Endodermal cell (in vitro differentiated cells): Measurements from ENCODE around the gene POC1B. TPM values are rescaled to one million over a fixed set of nuclear protein-coding genes. Genes with fewer than 3 reads are reported as not detected.
A peak's percentile ranks its signal among the peaks of the same experiment; 100 is the strongest.

Source experiments
- DNase-seq: peaks from one replicate; pipeline ENCODE4 v3.0.0-alpha.2; 2017
- H3K27ac ChIP-seq: 2 replicates; pipeline ENCODE4 v1.5.1; 2013; ENCODE audit warnings: mild to moderate bottlenecking, low read depth, low read length, moderate library complexity
- H3K27me3 ChIP-seq: 2 replicates; pipeline ENCODE4 v1.6.1; 2013; ENCODE audit warnings: mild to moderate bottlenecking, low read length, moderate library complexity; ENCODE audit not compliant: insufficient read depth, control insufficient read depth, poor library complexity, severe bottlenecking
- H3K36me3 ChIP-seq: 2 replicates; pipeline ENCODE4 v1.7.0; 2013; ENCODE audit warnings: mild to moderate bottlenecking, low read length, moderate library complexity; ENCODE audit not compliant: control insufficient read depth, insufficient read depth
- H3K4me1 ChIP-seq: one replicate; pipeline ENCODE4 v1.7.0; 2013; ENCODE audit warnings: low read length; ENCODE audit not compliant: control insufficient read depth, insufficient read depth
- H3K4me3 ChIP-seq: 2 replicates; pipeline ENCODE4 v1.5.1; 2013; ENCODE audit warnings: mild to moderate bottlenecking, low read length, moderate library complexity
- H3K9ac ChIP-seq: 2 replicates; pipeline ENCODE4 v1.6.1; 2013; ENCODE audit warnings: mild to moderate bottlenecking, low read length, moderate library complexity; ENCODE audit not compliant: poor library complexity, severe bottlenecking; ENCODE audit errors: extremely low read depth
- H3K9me3 ChIP-seq: 2 replicates; pipeline ENCODE4 v1.6.1; 2013; ENCODE audit warnings: mild to moderate bottlenecking, low read length, moderate library complexity; ENCODE audit not compliant: control insufficient read depth
- H3K27ac Mint-ChIP-seq: 2 replicates; pipeline ENCODE4 v1.8.0; 2020; ENCODE audit warnings: mixed read lengths
- H3K27me3 Mint-ChIP-seq: 2 replicates; pipeline ENCODE4 v1.8.0; 2021; ENCODE audit warnings: mild to moderate bottlenecking, mixed read lengths; ENCODE audit not compliant: insufficient read depth
- H3K36me3 Mint-ChIP-seq: 2 replicates; pipeline ENCODE4 v1.8.0; 2020; ENCODE audit warnings: low read depth, mixed read lengths
- H3K4me1 Mint-ChIP-seq: 2 replicates; pipeline ENCODE4 v1.8.0; 2020; ENCODE audit warnings: mixed read lengths
- H3K4me3 Mint-ChIP-seq: 2 replicates; pipeline ENCODE4 v1.8.0; 2020; ENCODE audit warnings: mild to moderate bottlenecking, moderate library complexity, mixed read lengths
- H3K9me3 Mint-ChIP-seq: 2 replicates; pipeline ENCODE4 v1.8.0; 2020; ENCODE audit warnings: mild to moderate bottlenecking, mixed read lengths
- WGBS, 2 experiments: methylation state at CpG; one replicate each; pipeline versions ENCODE4 v1.1.5 to v1.1.7; 2013; ENCODE audit warnings: missing lambda C conversion rate in 2 of 2, mixed read lengths in 1 of 2; ENCODE audit not compliant: insufficient coverage in 1 of 2, insufficient read length in 1 of 2; 5-methylcytosine and 5-hydroxymethylcytosine counted together
- total RNA-seq, 2 donors: library from RNA; stranded (reverse); fragmentation: NEBNext Ultra II Directional in 1 of 2; extraction: Animal tissue kit (Norgen Biotek cat#: 25700) in 1 of 2; gene quantifications; 2 replicates in 1 of 2; 3 replicates in 1 of 2; pipeline ENCODE4 v1.2.1, GENCODE V29; 2021
- TF ChIP-seq, protein P1 (sequence below): fragments of 200-600 bp; sonication (generic); conservative IDR thresholded peaks from 2 replicates; pipeline ENCODE4 v1.5.0; 2021; ENCODE audit warnings: antibody characterized with exemption, mild to moderate bottlenecking

Gene POC1B
- total RNA-seq, 2 donors from 2014 or later, result 22.3 to 36.1 TPM

DNA sequence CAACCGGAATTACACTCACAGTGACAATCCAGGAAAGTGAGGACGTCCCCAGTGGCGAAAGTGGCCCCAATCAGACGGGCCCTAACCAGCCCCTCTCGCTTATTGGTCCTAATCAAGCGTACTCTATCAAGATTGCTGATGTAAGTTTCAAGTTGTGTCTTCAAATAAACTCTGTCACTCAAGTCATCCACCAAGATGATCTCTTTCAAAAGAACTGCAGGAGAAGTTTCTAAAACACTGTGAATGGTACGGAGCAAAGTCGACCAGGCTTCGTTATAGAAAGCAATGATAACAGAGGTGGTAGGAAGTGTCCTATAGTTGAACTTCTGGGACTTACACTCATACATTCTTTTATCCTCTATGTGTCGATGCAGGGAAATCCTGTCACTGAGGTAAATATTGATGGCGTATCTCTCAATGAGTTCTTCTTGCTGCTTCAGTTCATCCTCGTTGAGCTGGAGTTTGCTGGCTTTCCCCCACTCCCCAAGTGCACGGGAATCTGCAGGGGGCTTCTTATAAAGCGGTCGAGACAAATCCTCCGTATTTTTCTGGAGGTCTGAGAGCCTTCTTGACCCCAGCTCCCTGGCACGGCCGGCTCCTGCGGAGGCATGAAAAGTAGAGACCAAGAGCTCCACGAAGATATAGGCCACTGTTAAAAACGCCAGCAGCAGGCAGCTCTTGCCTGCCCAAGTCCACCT, 1.9 kb downstream of the POC1B start:
- H3K27me3 ChIP-seq, result no peaks in the 10 kb centered on the region
- H3K27ac ChIP-seq, result no peak overlapping the region
- no peaks in the 10 kb centered on the region for H3K9me3 ChIP-seq
- peak overlapping the region; percentile 74 for H3K4me3 Mint-ChIP-seq
- no peaks in the 10 kb centered on the region for H3K9me3 Mint-ChIP-seq
- H3K27me3 Mint-ChIP-seq, result no peaks in the 10 kb centered on the region
- WGBS, 2 experiments, result 50 to 54% methylated on average over 7 to 21 of the region's 21 CpGs
- H3K36me3 ChIP-seq, result peaks cover 12% of the 10 kb centered on the region
- peaks cover 27% of the 10 kb centered on the region for H3K36me3 Mint-ChIP-seq
- DNase-seq, result no peak
- peaks cover 6% of the 10 kb centered on the region for H3K4me1 ChIP-seq
- H3K4me1 Mint-ChIP-seq, result peaks cover 21% of the 10 kb centered on the region
- H3K27ac Mint-ChIP-seq, result peak overlapping the region; percentile 96
- peak overlapping the region; percentile 83 for H3K4me3 ChIP-seq
- H3K9ac ChIP-seq, result peak overlapping the region; percentile 56
- TF ChIP-seq, protein P1, sequence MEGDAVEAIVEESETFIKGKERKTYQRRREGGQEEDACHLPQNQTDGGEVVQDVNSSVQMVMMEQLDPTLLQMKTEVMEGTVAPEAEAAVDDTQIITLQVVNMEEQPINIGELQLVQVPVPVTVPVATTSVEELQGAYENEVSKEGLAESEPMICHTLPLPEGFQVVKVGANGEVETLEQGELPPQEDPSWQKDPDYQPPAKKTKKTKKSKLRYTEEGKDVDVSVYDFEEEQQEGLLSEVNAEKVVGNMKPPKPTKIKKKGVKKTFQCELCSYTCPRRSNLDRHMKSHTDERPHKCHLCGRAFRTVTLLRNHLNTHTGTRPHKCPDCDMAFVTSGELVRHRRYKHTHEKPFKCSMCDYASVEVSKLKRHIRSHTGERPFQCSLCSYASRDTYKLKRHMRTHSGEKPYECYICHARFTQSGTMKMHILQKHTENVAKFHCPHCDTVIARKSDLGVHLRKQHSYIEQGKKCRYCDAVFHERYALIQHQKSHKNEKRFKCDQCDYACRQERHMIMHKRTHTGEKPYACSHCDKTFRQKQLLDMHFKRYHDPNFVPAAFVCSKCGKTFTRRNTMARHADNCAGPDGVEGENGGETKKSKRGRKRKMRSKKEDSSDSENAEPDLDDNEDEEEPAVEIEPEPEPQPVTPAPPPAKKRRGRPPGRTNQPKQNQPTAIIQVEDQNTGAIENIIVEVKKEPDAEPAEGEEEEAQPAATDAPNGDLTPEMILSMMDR, result no peak

DNA sequence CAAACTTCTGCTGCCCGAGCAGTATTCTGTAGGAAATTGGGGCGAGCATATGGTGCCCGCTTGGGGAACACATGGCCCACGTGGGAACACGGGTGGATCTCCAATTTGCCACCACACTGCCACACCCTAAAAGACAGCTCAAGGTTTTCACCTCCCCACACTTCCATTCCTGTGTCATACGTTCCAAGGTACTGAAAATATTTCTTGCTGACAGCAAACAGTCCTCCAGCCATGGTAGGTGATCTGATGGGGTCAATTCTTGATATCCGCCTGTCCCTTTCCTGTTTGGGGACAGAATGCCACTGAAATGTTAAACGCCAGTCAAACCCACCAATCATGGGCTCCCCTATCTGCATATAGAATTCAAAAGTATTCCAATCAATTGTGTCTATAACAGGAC, 2.5 kb downstream of the POC1B start:
- H3K36me3 Mint-ChIP-seq, result peaks cover 27% of the 10 kb centered on the region
- H3K27me3 Mint-ChIP-seq, result no peaks in the 10 kb centered on the region
- TF ChIP-seq, protein P1, result no peak
- H3K4me3 ChIP-seq, result peak overlapping the region; percentile 83
- H3K27me3 ChIP-seq, result no peaks in the 10 kb centered on the region
- H3K9me3 Mint-ChIP-seq, result no peaks in the 10 kb centered on the region
- H3K9me3 ChIP-seq, result no peaks in the 10 kb centered on the region
- DNase-seq, result no peak
- WGBS, 2 experiments, result 88 to 92% methylated on average over 5 to 8 of the region's 8 CpGs
- H3K4me1 ChIP-seq, result peaks cover 6% of the 10 kb centered on the region
- peaks cover 12% of the 10 kb centered on the region for H3K36me3 ChIP-seq
- H3K27ac Mint-ChIP-seq, result no peak overlapping the region
- no peak overlapping the region for H3K27ac ChIP-seq
- H3K4me1 Mint-ChIP-seq, result peaks cover 18% of the 10 kb centered on the region
- H3K4me3 Mint-ChIP-seq, result peak overlapping the region; percentile 74
- H3K9ac ChIP-seq, result no peak overlapping the region

DNA sequence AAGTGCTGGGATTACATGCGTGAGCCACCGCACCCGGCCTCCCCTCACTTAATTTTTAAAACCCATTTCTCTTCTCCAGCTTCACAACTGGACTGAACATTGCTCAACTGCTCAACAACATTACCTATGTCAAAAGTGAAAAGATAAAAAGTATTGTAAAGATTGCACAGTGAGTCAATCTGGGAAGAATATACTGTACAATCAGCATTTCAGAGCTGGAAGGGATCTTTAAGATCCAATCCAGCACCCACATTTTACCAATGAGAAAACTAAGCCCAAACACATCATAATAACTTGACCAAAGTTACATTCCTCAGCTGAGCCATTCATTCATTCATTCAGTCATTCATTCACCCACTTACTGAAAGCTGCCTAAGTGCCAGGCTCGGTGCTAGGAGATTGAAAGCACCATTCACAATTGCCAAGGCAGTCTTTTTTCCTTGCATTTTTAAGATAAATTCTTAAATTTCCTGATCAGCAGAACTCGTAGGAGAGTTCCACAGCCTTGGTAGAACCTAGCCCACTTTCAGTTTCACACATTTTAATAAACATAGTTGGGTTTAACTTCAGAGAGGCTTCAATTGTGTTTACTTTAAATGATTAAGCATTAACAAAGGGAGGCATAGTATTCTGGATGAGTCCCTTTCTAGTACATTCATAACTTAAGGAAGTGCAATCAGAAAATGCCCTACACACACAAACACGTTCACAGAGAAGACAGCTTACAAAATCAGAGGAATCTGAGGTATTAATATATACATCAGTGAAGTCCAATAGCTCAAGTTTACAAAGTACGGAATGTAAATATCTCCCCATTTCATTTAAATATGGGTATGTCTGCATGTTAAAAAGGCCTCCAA, 4.3 kb downstream of the POC1B start:
- no peak overlapping the region for H3K27ac ChIP-seq
- Mint-ChIP-seq H3K9me3 (no peaks in the 10 kb centered on the region), H3K4me1 (peaks cover 17% of the 10 kb centered on the region), H3K27me3 (no peaks in the 10 kb centered on the region), H3K4me3 (peak overlapping the region; percentile 31), H3K36me3 (peaks cover 27% of the 10 kb centered on the region), H3K27ac (no peak overlapping the region)
- H3K4me3 ChIP-seq, result no peak overlapping the region
- H3K4me1 ChIP-seq, result peaks cover 6% of the 10 kb centered on the region
- 92 to 95% methylated on average over 3 to 6 of the region's 7 CpGs for whole genome bisulfite sequencing, 2 experiments
- H3K9ac ChIP-seq, result no peak overlapping the region
- H3K9me3 ChIP-seq, result no peaks in the 10 kb centered on the region
- TF ChIP-seq, protein P1, result no peak
- peaks cover 12% of the 10 kb centered on the region for H3K36me3 ChIP-seq
- no peaks in the 10 kb centered on the region for H3K27me3 ChIP-seq
- no peak for DNase-seq
